Endothelial cell (in vitro differentiated cells): ENCODE measurements around the gene TNFRSF21. TPM values are rescaled to one million over a fixed set of nuclear protein-coding genes. Genes with fewer than 3 reads are reported as not detected.

Experiments used
- DNase-seq: peaks from one replicate; pipeline ENCODE4 v3.0.0; 2021; ENCODE audit warnings: low spot score
- H3K27ac Mint-ChIP-seq: one replicate; pipeline ENCODE4 v1.8.0; 2021; ENCODE audit warnings: mixed read lengths, inconsistent platforms; ENCODE audit not compliant: unreplicated experiment
- H3K27me3 Mint-ChIP-seq: one replicate; pipeline ENCODE4 v1.8.0; 2021; ENCODE audit warnings: mild to moderate bottlenecking, moderate library complexity, mixed read lengths, inconsistent platforms; ENCODE audit not compliant: unreplicated experiment
- H3K36me3 Mint-ChIP-seq: one replicate; pipeline ENCODE4 v1.8.0; 2021; ENCODE audit warnings: mild to moderate bottlenecking, low read depth, mixed read lengths, inconsistent platforms; ENCODE audit not compliant: unreplicated experiment
- H3K4me1 Mint-ChIP-seq: one replicate; pipeline ENCODE4 v1.8.0; 2021; ENCODE audit warnings: mild to moderate bottlenecking, mixed read lengths, inconsistent platforms; ENCODE audit not compliant: unreplicated experiment
- H3K4me3 Mint-ChIP-seq: one replicate; pipeline ENCODE4 v1.8.0; 2021; ENCODE audit warnings: mild to moderate bottlenecking, mixed read lengths, inconsistent platforms; ENCODE audit not compliant: unreplicated experiment
- H3K9me3 Mint-ChIP-seq: one replicate; pipeline ENCODE4 v1.8.0; 2021; ENCODE audit warnings: mixed read lengths, inconsistent platforms; ENCODE audit not compliant: unreplicated experiment
- CTCF ChIP-seq: fragments of 200-600 bp; sonication (generic); IDR thresholded peaks from one replicate; pipeline ENCODE4 v1.5.0; 2021; ENCODE audit warnings: antibody characterized with exemption; ENCODE audit not compliant: unreplicated experiment
- total RNA-seq: library from RNA; stranded (reverse); fragmentation: NEBNext Ultra II Directional; extraction: Animal tissue kit (Norgen Biotek cat#: 25700); gene quantifications from one replicate; pipeline ENCODE4 v1.2.1, GENCODE V29; 2021; ENCODE audit not compliant: unreplicated experiment

The TNFRSF21 gene
- total RNA-seq, 1 donor from 2014 or later: 32.5 TPM

GRCh38 chr6:47182291-47182957, 127.3 kb downstream of the TNFRSF21 start:
- H3K27ac Mint-ChIP-seq: no peak overlapping the region

GRCh38 chr6:47181681-47182080, 128.0 kb downstream of the TNFRSF21 start:
- Mint-ChIP-seq H3K9me3 (no peaks in the 10 kb centered on the region), H3K4me1 (no peaks in the 10 kb centered on the region), H3K27ac (no peak overlapping the region), H3K27me3 (peaks cover 6% of the 10 kb centered on the region), H3K36me3 (no peaks in the 10 kb centered on the region), H3K4me3 (no peak overlapping the region)
- no peak for TF ChIP-seq CTCF
- DNase-seq: no peak

More at GRCh38 chr6:47182291-47182957, 127.3 kb downstream of the TNFRSF21 start:
- Mint-ChIP-seq H3K4me1 (no peaks in the 10 kb centered on the region), H3K4me3 (no peak overlapping the region), H3K9me3 (no peaks in the 10 kb centered on the region), H3K27me3 (peaks cover 4% of the 10 kb centered on the region), H3K36me3 (no peaks in the 10 kb centered on the region)
- no peak for TF ChIP-seq CTCF
- DNase-seq: no peak

Other genes with a start within 250 kb of the TNFRSF21 start
- gene CD2AP, start 167.9 kb upstream of the TNFRSF21 start, total RNA-seq: 40.3 TPM